Activated naive CD4-positive, alpha-beta T cell treated with Interleukin-2 at 50 U/mL for 16 hours (primary cell): ENCODE data around the gene EEF1AKMT3.

Experiments used
- DNase-seq: peaks from one replicate; pipeline ENCODE4 v3.0.0-alpha.2; 2020

Gene EEF1AKMT3

DNA sequence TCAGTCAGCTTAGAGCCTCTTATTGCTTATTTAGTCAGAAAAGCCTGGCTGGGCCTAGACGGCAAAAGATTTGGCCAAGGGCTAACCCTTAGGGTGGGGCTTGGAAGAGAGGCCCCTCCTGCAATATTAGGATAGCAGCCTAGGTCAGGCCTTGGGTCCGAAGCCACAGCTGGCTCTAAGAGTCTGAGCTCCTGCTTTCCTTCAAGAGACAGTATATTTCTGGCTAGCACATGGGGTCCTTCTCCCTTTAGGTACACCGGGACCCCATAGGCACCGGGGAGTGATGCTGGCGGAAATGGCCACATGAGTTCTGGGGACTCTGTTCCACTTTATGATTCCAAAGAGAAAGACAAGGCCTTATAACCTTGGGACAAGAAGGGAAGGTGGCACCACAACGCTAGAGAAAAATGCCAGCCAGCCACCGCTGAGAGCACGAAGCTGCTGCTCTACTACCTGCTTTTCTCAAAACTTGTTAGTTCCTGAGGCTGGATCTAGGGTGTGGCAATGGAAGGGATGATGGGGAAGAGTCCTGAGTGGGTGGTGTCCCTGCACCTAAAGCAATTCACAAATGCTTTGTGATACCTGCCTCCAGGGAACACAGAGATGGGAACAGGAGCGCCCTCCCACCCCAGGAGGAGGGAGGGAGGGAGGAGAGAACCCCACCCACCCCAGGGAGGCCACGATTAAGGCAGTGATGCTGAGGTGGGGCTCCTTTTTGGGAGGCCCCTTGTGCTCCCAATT lies 49.2 kb downstream of the EEF1AKMT3 start:
- DNase-seq = no peak

DNA sequence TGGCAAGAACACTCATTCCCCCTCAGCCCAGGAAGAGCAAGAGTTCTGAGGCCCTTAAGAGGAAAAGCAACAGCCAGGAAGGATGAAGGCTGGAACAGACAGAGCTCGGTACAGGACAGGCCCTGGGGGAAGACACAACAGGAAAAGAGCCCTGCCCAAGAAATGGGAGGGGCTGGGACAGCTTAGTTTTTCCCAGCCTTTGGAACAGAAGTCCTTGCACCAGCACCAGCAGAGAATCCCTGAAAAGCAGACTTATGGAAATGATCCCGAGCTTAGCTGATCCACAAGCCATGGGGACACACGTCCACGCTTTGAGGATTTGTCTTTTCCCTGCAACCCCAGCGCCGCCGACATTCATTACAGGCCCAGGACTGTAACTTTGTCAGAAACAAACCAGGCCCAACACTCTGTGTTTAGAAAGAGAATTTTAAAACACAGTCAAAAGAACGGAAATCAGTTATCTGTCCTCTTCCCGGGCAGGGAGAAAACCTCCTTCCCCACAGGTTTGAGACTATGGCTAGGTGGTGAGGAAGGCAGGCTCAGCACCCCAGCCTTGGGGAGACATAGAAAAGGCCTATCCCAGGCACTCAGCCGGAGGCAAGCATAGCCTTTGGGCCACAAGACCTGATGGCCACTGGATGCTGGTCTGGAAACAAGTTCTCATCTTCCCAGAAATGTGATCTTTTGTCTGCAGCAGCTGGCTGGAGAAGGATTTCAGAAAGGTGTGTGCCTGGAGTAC lies 50.1 kb downstream of the EEF1AKMT3 start:
- DNase-seq = no peak

DNA sequence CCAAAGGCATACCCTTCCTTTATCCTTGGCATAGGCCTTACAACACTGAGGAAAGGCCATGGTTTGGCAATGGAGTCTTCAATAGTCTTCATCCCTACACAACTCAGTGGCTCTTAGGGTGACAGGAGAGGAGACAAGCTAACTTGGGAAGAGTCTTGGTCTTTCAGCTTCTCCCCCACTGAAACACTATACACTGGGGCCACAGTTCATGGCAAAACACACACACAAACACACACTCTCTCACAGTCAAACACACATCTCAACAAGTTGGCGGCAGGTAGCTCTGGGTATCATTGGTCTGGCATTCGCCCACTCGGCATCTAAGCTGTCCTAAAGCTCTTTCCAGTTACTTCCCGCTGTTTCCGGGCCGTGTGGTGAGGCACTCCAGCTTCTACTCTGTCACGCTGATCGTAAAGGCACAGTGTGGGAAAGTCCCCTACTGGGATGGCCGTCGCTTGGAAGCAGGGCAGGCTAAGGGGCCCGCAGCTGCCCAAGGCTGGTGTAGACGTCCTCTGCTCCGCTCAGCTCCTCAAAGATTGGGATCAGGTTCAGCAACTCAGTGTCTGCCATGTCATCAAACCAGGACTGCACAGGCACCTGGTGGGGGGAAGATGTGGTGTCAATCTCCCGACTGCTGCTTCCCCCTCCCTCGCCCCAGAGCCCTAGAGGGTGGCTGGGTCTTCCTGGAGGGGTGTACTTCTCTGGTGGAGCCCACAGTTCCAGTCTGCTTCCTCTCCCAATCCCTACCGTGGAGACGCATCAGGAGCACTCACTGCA lies 50.9 kb downstream of the EEF1AKMT3 start:
- no peak for DNase-seq

DNA sequence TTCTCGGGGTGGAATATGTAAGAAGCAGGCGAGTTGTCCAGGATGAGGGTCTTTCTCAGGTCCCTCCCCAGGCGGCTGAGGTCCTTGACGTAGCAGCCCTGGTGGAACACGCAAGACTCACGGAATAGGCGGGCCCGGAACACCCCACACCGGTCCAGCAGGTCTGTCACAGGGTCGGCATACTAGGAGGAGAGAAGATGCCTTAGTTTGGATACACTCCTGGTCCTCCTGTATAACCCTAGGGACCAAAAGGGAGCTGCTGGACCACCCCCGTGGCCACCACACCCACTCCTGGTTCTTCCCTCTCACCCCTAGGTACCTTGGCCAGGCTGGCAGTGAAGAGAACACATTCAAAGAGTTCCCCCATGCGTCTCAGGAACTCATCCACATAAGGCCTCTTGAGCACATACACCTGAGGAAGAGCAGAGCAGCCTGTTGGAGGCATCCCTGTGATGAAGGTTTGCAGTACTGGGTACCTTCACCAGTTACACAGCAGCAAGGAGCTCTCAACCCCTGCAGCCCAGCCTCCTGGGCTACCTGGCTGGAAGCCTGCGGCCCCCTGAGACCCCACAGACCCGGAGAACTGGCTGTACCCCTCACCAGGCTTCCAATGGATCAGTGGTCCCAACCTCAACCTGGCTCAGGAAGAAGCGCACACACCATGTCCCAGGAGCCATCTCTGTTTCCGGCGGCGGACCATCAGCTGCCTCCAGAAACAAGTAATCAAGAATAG lies 51.7 kb downstream of the EEF1AKMT3 start:
- DNase-seq = no peak

DNA sequence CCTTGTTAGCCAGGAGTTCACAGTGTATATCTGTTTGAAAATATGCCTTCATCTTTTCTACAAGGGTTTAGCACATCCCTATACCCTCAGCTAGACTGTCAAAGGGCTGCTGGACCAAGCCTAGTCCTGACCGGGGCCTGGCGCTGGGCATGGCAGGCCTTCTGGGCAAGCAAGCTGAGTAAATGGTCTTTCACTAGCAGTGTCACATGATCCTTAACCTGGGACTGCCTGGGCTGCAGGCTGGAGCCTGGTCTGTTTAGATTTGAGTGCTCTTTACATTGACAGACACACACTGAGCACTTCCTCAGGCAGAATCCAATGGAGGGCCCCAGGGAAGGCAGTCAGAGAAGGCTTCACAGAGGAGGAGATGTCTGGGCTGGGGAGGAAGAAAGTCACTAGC lies 53.0 kb downstream of the EEF1AKMT3 start:
- no peak for DNase-seq

DNA sequence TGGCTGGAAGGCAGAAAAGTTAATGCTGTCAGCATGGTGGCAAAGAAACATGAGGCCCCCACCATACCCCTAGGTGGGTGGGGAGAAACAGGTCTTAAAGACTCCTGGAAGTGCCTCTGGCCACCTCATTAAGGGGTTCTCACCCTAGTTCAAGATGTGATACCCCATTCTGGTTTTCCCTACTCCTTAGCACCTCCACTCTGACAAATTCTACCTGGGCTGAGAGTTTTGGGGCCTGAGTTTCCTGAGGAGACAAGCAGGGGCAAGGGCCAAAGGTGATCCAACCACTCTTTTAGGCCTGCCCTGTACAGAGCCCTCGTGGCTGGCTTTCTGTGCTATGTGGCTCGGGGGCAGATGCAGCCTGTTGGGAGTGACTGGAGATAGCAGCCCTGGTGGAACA lies 54.0 kb downstream of the EEF1AKMT3 start:
- DNase-seq = no peak

DNA sequence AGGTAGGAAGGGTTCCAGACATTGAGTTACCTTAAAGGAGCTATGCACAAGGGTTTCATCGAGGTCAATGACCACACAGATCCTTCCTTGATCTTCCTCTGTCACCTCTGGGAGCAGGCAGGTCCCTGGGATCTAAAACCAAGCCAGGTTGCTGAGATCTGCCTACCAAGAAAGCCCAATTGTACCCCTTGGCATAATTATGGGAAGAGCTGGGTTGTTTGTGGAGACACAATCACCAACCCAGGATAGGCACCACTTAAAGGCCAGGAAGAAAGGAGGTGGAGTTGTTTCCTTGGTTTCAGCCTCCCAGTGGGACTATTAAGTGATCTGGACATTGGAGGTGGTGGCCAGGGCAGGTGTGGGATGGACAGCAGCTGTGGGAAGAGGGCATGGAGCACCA lies 54.6 kb downstream of the EEF1AKMT3 start:
- no peak for DNase-seq

DNA sequence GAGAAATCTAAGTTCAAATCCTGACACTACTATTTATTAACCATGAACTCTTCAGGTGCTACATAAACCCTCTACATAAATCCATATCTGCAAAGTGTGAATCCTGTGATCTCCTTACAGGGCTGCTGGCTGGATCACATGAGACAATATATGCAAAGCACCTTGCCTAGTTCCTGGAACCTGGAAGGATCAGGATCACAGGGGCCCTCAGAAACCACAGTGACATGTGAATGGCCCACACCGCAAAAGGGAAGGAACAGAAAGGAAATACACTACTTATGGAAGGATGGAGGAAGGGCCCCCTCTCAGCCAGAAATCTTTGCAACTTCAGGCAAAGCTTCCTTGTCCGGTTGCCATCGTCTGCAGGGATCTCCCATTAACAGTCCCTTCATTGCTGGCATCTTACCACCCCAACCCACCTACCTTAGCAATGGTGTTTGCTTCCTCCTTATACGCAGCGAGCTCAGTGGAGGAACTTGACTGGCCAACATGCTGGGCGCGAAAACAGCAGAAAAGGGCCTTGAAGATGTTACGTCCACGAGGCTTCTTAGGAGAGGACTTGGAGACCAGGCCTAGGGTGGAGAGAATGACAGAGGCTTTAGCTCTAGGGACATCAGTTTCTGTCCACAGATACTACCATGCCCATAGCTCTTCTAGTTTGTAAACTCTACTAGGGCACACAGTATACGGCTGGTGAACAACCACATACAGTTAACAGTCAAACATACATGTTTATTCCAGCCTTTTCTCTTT lies 56.8 kb downstream of the EEF1AKMT3 start:
- no peak for DNase-seq

DNA sequence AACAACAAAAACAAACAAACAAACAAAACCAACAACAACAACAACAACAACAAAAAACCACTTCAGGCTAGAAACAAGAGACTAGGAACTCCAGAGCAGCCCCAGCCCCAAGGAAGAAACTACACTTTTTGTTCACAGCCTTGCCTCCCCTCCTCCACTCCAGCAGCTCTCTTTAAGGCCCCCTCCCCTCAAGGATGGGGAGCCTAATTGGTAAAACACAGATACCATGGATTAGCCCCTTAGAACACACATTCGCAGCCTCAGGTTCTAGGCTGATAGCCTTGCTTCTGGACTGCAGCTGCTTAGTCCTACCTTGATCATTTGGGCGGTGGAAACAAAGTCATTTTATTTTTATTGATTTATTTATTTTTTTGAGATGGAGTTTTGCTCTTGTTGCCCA lies 58.0 kb downstream of the EEF1AKMT3 start:
- no peak for DNase-seq
